MM.1S (cell line): ENCODE measurements around the gene NSMF.
"Not testable (repeated sequence)": the region's sequence is repeated elsewhere in the genome, so short reads cannot be mapped to it uniquely, and the experiment has no call there.

ENCODE experiments used
- DNase-seq: peaks from one replicate; pipeline ENCODE4 v3.0.0-alpha.2; 2015
- H2AFZ ChIP-seq: fragments of 300-600 bp; sonication (generic); 2 replicates; pipeline ENCODE4 v1.6.0; 2016; ENCODE audit warnings: antibody characterized with exemption, low read length
- H3F3A ChIP-seq: fragments of 300-600 bp; sonication (generic); 2 replicates; pipeline ENCODE4 v1.6.1; 2016; ENCODE audit warnings: mild to moderate bottlenecking, antibody characterized with exemption, low read length, moderate library complexity, mixed read lengths; ENCODE audit not compliant: insufficient read depth
- H3K27ac ChIP-seq: fragments of 300-600 bp; sonication (generic); 2 replicates; pipeline ENCODE4 v1.5.1; 2016; ENCODE audit warnings: mild to moderate bottlenecking, low read length
- H3K27me3 ChIP-seq: fragments of 300-600 bp; sonication (generic); replicated peaks from 2 replicates; pipeline ENCODE4 v1.6.0; 2016; ENCODE audit warnings: low read length; ENCODE audit not compliant: insufficient read depth
- H3K36me3 ChIP-seq: fragments of 300-600 bp; sonication (generic); replicated peaks from 2 replicates; pipeline ENCODE4 v1.6.1; 2016; ENCODE audit warnings: mild to moderate bottlenecking, low read length, mixed read lengths; ENCODE audit not compliant: insufficient read depth
- H3K4me1 ChIP-seq: fragments of 300-600 bp; sonication (generic); 2 replicates; pipeline ENCODE4 v1.6.1; 2016; ENCODE audit warnings: low read length, mixed read lengths
- H3K4me2 ChIP-seq: fragments of 300-600 bp; sonication (generic); 2 replicates; pipeline ENCODE4 v1.6.0; 2016; ENCODE audit warnings: low read depth, low read length
- H3K4me3 ChIP-seq: fragments of 300-600 bp; sonication (generic); 2 replicates; pipeline ENCODE4 v1.5.1; 2016; ENCODE audit warnings: low read length, mixed read lengths
- H3K79me2 ChIP-seq: fragments of 300-600 bp; sonication (generic); 2 replicates; pipeline ENCODE4 v1.6.1; 2016; ENCODE audit warnings: mixed run types, low read length, mixed read lengths
- H3K9ac ChIP-seq: fragments of 300-600 bp; sonication (generic); 2 replicates; pipeline ENCODE4 v1.6.1; 2016; ENCODE audit warnings: low read length, mixed read lengths
- H3K9me2 ChIP-seq: fragments of 300-600 bp; sonication (generic); replicated peaks from 2 replicates; pipeline ENCODE4 v1.6.1; 2016; ENCODE audit warnings: mild to moderate bottlenecking, low read length, mixed read lengths; ENCODE audit not compliant: insufficient read depth
- H3K9me3 ChIP-seq: fragments of 300-600 bp; sonication (generic); replicated peaks from 2 replicates; pipeline ENCODE4 v1.6.1; 2016; ENCODE audit warnings: mild to moderate bottlenecking, low read length, mixed read lengths; ENCODE audit not compliant: insufficient read depth
- H4K20me1 ChIP-seq: fragments of 300-600 bp; sonication (generic); 2 replicates; pipeline ENCODE4 v1.6.1; 2016; ENCODE audit warnings: mild to moderate bottlenecking, low read length, moderate library complexity, mixed read lengths; ENCODE audit not compliant: insufficient read depth
- CTCF ChIP-seq: fragments of 300-600 bp; sonication (generic); IDR thresholded peaks from 2 replicates; pipeline ENCODE4 v1.5.1; 2016; ENCODE audit warnings: antibody characterized with exemption, low read length, mixed read lengths
- EZH2 ChIP-seq: fragments of 300-600 bp; sonication (generic); optimal IDR thresholded peaks from 2 replicates; pipeline ENCODE3; 2017; ENCODE audit warnings: low read depth, mild to moderate bottlenecking, antibody characterized with exemption, low read length, mixed read lengths
- EZH2phosphoT487 ChIP-seq: fragments of 300-600 bp; sonication (generic); IDR thresholded peaks from 2 replicates; pipeline ENCODE4 v1.6.1; 2018; ENCODE audit warnings: antibody characterized with exemption, low read length

The NSMF gene

GRCh38 chr9:137467161-137467581 lies 8.0 kb upstream of the NSMF start:
- Histone ChIP-seq H3K4me1 (peaks cover 6% of the 10 kb centered on the region), H3F3A (0 out of 2 replicates have a peak, but pooled peaks cover 4% of the 10 kb centered on the region), H3K36me3 (no peaks in the 10 kb centered on the region), H2AFZ (no peak overlapping the region), H3K79me2 (no peaks in the 10 kb centered on the region), H3K4me3 (no peak overlapping the region), H3K9me2 (no peaks in the 10 kb centered on the region), H3K27ac (no peak overlapping the region), H3K4me2 (no peak overlapping the region), H4K20me1 (no peaks in the 10 kb centered on the region), H3K9ac (no peak overlapping the region), H3K27me3 (peaks cover 18% of the 10 kb centered on the region; the same call in 1 of the 2 replicates), H3K9me3 (no peaks in the 10 kb centered on the region)
- DNase-seq: no peak
- TF ChIP-seq CTCF (no peak), EZH2phosphoT487 (no peak), EZH2 (no peak)

DNA sequence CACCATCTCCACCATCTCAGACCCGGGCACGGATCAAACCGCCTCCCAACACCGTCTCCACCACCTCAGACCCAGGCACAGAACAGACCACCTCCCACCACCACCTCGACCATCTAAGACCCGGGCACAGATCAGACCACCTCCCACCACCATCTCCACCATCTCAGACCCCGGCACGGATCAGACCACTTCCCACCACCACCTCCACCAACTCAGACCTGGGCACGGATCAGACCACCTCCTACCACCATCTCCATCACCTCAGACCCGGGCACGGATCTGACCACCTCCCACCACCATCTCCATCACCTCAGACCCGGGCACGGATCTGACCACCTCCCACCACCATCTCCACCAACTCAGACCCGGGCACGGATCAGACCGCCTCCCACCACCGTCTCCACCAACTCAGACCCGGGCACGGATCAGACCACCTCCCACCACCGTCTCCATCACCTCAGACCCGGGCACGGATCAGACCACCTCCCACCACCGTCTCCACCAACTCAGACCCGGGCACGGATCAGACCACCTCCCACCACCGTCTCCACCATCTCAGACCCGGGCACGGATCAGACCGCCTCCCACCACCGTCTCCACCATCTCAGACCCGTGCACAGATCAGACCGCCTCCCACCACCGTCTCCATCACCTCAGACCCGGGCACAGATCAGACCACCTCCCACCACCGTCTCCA lies 7.4 kb upstream of the NSMF start:
- not testable (repeated sequence) for H2AFZ ChIP-seq, H3K79me2 ChIP-seq, H3K4me2 ChIP-seq, H3K4me1 ChIP-seq, H3K9ac ChIP-seq, H4K20me1 ChIP-seq, DNase-seq, H3K9me3 ChIP-seq, H3K36me3 ChIP-seq, H3F3A ChIP-seq, H3K4me3 ChIP-seq, H3K9me2 ChIP-seq, H3K27ac ChIP-seq
- H3K27me3 ChIP-seq: peaks cover 21% of the 10 kb centered on the region; the same call in 1 of the 2 replicates

GRCh38 chr9:137465720-137466388 lies 6.7 kb upstream of the NSMF start:
- no peaks in the 10 kb centered on the region for H3K9me3 ChIP-seq
- peaks cover 18% of the 10 kb centered on the region; the same call in 1 of the 2 replicates for H3K27me3 ChIP-seq
- DNase-seq: no peak
- H3K36me3 ChIP-seq: no peaks in the 10 kb centered on the region
- H3K4me3 ChIP-seq: no peak overlapping the region
- no peak for TF ChIP-seq EZH2phosphoT487
- no peak for TF ChIP-seq CTCF
- no peak overlapping the region for H2AFZ ChIP-seq
- no peak overlapping the region for H3K9ac ChIP-seq
- no peaks in the 10 kb centered on the region for H3K79me2 ChIP-seq
- 0 out of 2 replicates have a peak, but pooled peaks cover 4% of the 10 kb centered on the region for H3F3A ChIP-seq
- H3K4me1 ChIP-seq: peaks cover 4% of the 10 kb centered on the region
- H4K20me1 ChIP-seq: no peaks in the 10 kb centered on the region
- no peak overlapping the region for H3K4me2 ChIP-seq
- no peak overlapping the region for H3K27ac ChIP-seq
- H3K9me2 ChIP-seq: no peaks in the 10 kb centered on the region
